GM12878 (cell line): ENCODE measurements around the gene ACTR1A.

Experiments used
- ATF2 ChIP-seq: IDR thresholded peaks from 2 replicates; pipeline ENCODE4 v1.6.1; 2012; ENCODE audit warnings: low read length, inconsistent platforms
- KDM1A ChIP-seq: fragments of 200-600 bp; sonication (generic); IDR thresholded peaks from 2 replicates; pipeline ENCODE4 v1.6.1; 2016; ENCODE audit warnings: borderline replicate concordance
- NR2F1 ChIP-seq: fragments of 450-650 bp; conservative IDR thresholded peaks from 2 replicates; pipeline ENCODE4 v1.6.1; 2017; ENCODE audit warnings: mild to moderate bottlenecking
- POLR2A ChIP-seq: IDR thresholded peaks from 2 replicates; pipeline ENCODE4 v1.6.1; 2011; ENCODE audit warnings: low read depth, mild to moderate bottlenecking, low read length
- REST ChIP-seq: IDR thresholded peaks from 2 replicates; pipeline ENCODE4 v1.6.1; 2012; ENCODE audit warnings: mild to moderate bottlenecking, low read depth, low read length
- SP1 ChIP-seq: IDR thresholded peaks from one replicate; pipeline ENCODE4 v1.6.1; 2011; ENCODE audit warnings: low read depth, low read length
- TARDBP ChIP-seq: IDR thresholded peaks from 2 replicates; pipeline ENCODE4 v1.6.1; 2016; ENCODE audit warnings: borderline replicate concordance
- TF ChIP-seq, protein P1 (sequence below), 3 experiments: IDR thresholded peaks in 2 of 3; conservative IDR thresholded peaks in 1 of 3; 2 replicates each; pipeline ENCODE4 v1.5.1; 2011; ENCODE audit warnings: low read depth in 3 of 3, low read length in 3 of 3, mild to moderate bottlenecking in 3 of 3, control low read depth in 2 of 3, moderate library complexity in 2 of 3, inconsistent platforms in 1 of 3, mixed read lengths in 1 of 3; ENCODE audit not compliant: control insufficient read depth in 2 of 3, insufficient read depth in 1 of 3; ENCODE audit errors: extremely low read depth in 1 of 3

GRCh38 chr10:102435133-102435497 is 67.4 kb downstream of the ACTR1A start:
- TF ChIP-seq, protein P1, sequence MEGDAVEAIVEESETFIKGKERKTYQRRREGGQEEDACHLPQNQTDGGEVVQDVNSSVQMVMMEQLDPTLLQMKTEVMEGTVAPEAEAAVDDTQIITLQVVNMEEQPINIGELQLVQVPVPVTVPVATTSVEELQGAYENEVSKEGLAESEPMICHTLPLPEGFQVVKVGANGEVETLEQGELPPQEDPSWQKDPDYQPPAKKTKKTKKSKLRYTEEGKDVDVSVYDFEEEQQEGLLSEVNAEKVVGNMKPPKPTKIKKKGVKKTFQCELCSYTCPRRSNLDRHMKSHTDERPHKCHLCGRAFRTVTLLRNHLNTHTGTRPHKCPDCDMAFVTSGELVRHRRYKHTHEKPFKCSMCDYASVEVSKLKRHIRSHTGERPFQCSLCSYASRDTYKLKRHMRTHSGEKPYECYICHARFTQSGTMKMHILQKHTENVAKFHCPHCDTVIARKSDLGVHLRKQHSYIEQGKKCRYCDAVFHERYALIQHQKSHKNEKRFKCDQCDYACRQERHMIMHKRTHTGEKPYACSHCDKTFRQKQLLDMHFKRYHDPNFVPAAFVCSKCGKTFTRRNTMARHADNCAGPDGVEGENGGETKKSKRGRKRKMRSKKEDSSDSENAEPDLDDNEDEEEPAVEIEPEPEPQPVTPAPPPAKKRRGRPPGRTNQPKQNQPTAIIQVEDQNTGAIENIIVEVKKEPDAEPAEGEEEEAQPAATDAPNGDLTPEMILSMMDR (IDR thresholded peaks at IDR 0.05 in 2 of 3, conservative IDR thresholded peaks at IDR 0.05 in 1 of 3; ENCODE audit: control insufficient read depth in 2 of 3, extremely low read depth in 1 of 3, insufficient read depth in 1 of 3, low read depth in 3 of 3, low read length in 3 of 3), result no peak
- TF ChIP-seq TARDBP (no peak), KDM1A (no peak), POLR2A (no peak), SP1 (no peak), ATF2 (no peak), NR2F1 (no peak), REST (no peak)
